ENCODE data around the gene BICC1. TPM values are rescaled to one million over a fixed set of nuclear protein-coding genes. Genes with fewer than 3 reads are reported as not detected.

BICC1 gene
- total and polyA plus RNA-seq, 2 of the 8 experiments (the other 6 are each of a cell fraction or from before 2014, with no cell fraction given), result 0.20 to 0.73 TPM

- POLR2A ChIA-PET (ENCODE audit: partially characterized antibody), result no interaction called here
- no peak for DNase-seq (ENCODE audit: low read depth in 1 of 2, low spot score in 2 of 2)
- Histone ChIP-seq H2AK5ac (ENCODE audit: low read depth, low read length) (no peak overlapping the region), H2BK15ac (ENCODE audit: low read length) (no peak overlapping the region), H3K79me1 (ENCODE audit: low read depth, low read length) (no peaks in the 10 kb centered on the region), H4K8ac (ENCODE audit: extremely low read depth, insufficient read depth, low read length) (no peak overlapping the region), H3K4ac (replicated peaks; ENCODE audit: insufficient read length, low read depth, low read length) (no peak overlapping the region), H3K27ac (ENCODE audit: low read depth, low read length) (no peak overlapping the region), H4K91ac (replicated peaks; ENCODE audit: insufficient read length, low read length) (no peak overlapping the region), H2BK20ac (ENCODE audit: low read length) (no peak overlapping the region), H3K79me2 (ENCODE audit: control insufficient read depth in 1 of 2, insufficient read depth in 2 of 2, low read length in 2 of 2) (no peaks in the 10 kb centered on the region), H3K27me3 (replicated peaks in 1 of 4; ENCODE audit: control insufficient read depth in 3 of 4, extremely low read depth in 1 of 4, insufficient read depth in 3 of 4, low read length in 3 of 4) (no peaks in the 10 kb centered on the region), H2BK5ac (ENCODE audit: low read depth, low read length) (no peak overlapping the region), H3K36me3 (ENCODE audit: control insufficient read depth in 2 of 4, insufficient read depth in 4 of 4, low read length in 3 of 4) (no peaks in the 10 kb centered on the region), H3K9me3 (ENCODE audit: insufficient read depth in 2 of 2, low read depth in 1 of 2, low read length in 1 of 2) (no peaks in the 10 kb centered on the region), H3K18ac (ENCODE audit: extremely low read depth, low read length) (no peak overlapping the region), H4K5ac (ENCODE audit: insufficient read length, low read depth, low read length) (no peak overlapping the region), H3K4me3 (ENCODE audit: extremely low read depth in 1 of 4, insufficient read depth in 2 of 4, low read depth in 3 of 4, low read length in 4 of 4) (no peak overlapping the region), H3K9ac (replicated peaks in 1 of 4; ENCODE audit: extremely low read depth in 1 of 4, low read depth in 3 of 4, low read length in 3 of 4) (no peak overlapping the region), H3K56ac (replicated peaks; ENCODE audit: insufficient read length, low read depth, low read length) (no peak overlapping the region), H3K14ac (ENCODE audit: insufficient read length) (no peak overlapping the region), H3K4me2 (ENCODE audit: insufficient read depth in 1 of 2, low read depth in 2 of 2, low read length in 2 of 2) (no peak overlapping the region), H2BK12ac (ENCODE audit: low read depth, low read length) (no peak overlapping the region), H3K23ac (ENCODE audit: insufficient read length) (no peak overlapping the region), H3K4me1 (replicated peaks in 1 of 4; ENCODE audit: control insufficient read depth in 3 of 4, insufficient read depth in 4 of 4, low read length in 3 of 4) (peaks cover 0 to 4% (median 1%) of the 10 kb centered on the region in 4 experiments; a peak in 2 of 7 replicates), H4K20me1 (replicated peaks in 1 of 2; ENCODE audit: control insufficient read depth in 1 of 2, insufficient read depth in 2 of 2, low read length in 2 of 2) (no peaks in the 10 kb centered on the region), H2BK120ac (replicated peaks; ENCODE audit: low read depth, low read length) (no peak overlapping the region), H3K23me2 (ENCODE audit: low read depth, low read length) (no peaks in the 10 kb centered on the region), H2AFZ (ENCODE audit: low read length) (no peak overlapping the region)
- 77% methylated on average over 6 of the region's 6 CpGs; no CpG with 5 or more reads in 1 of the 2 experiments for WGBS, 2 experiments (ENCODE audit: extremely low coverage in 1 of 2, insufficient coverage in 1 of 2, insufficient read length in 1 of 2, insufficient replicate concordance in 2 of 2, low coverage in 1 of 2, low lambda C conversion rate in 2 of 2, missing lambda C conversion rate in 1 of 2)
- no peak for FAIRE-seq
- CTCF ChIA-PET (ENCODE audit: partially characterized antibody), result interaction anchor here (0.6 kb wide), 1 partner anchor 762 kb away, joined by 3 read pairs; no protein-coding TSS in a partner anchor
- TF ChIP-seq SRF (IDR thresholded peaks at IDR 0.05; ENCODE audit: low read depth, low read length), result no peak
- no peak for TF ChIP-seq TCF12 (IDR thresholded peaks at IDR 0.05; ENCODE audit: low read depth, low read length)
- TF ChIP-seq NRF1 (IDR thresholded peaks at IDR 0.05; ENCODE audit: low read depth, low read length), result no peak
- no peak for TF ChIP-seq KDM1A (IDR thresholded peaks at IDR 0.05; ENCODE audit: borderline replicate concordance, low read length)
- TF ChIP-seq POLR2AphosphoS5 (IDR thresholded peaks at IDR 0.05; ENCODE audit: low read depth, low read length), result no peak
- TF ChIP-seq KDM4A (IDR thresholded peaks at IDR 0.05; ENCODE audit: low read depth, low read length, severe bottlenecking), result no peak
- TF ChIP-seq HDAC6 (IDR thresholded peaks at IDR 0.05; ENCODE audit: low read depth, low read length), result no peak
- TF ChIP-seq SP2 (IDR thresholded peaks at IDR 0.05; ENCODE audit: low read length), result no peak
- TF ChIP-seq GABPA (IDR thresholded peaks at IDR 0.05; ENCODE audit: borderline replicate concordance, insufficient read depth, low read length), result no peak
- no peak for TF ChIP-seq SAP30 (IDR thresholded peaks at IDR 0.05; ENCODE audit: insufficient read depth, insufficient replicate concordance, low read length)
- no peak for TF ChIP-seq RXRA (IDR thresholded peaks at IDR 0.05; ENCODE audit: insufficient read depth, low read depth, low read length)
- TF ChIP-seq TEAD4 (IDR thresholded peaks at IDR 0.05; ENCODE audit: low read depth, low read length), result no peak
- no peak for TF ChIP-seq E2F6 (IDR thresholded peaks at IDR 0.05)
These were observed 188.9 kb downstream of the BICC1 start for GRCh38 chr10:58701405-58702135.
